ENCODE measurements around the gene RSAD1. TPM values are rescaled to one million over a fixed set of nuclear protein-coding genes. Genes with fewer than 3 reads are reported as not detected.
A peak's percentile ranks its signal among the peaks of the same experiment; 100 is the strongest.

RSAD1 gene
- total RNA-seq, 1 experiment from 2014 or later, result 93.9 TPM

GRCh38 chr17:50499270-50499669, 20.6 kb downstream of the RSAD1 start:
- Histone ChIP-seq H3K4me3 (ENCODE audit: low read depth, low read length) (no peak overlapping the region), H3K4me1 (peaks cover 12% of the 10 kb centered on the region), H3K27me3 (replicated peaks; ENCODE audit: control insufficient read depth, insufficient read depth, low read length) (no peaks in the 10 kb centered on the region), H3K36me3 (ENCODE audit: control insufficient read depth, insufficient read depth, low read length) (no peaks in the 10 kb centered on the region), H3K9me3 (no peaks in the 10 kb centered on the region)
- no peaks in the 10 kb centered on the region for H3K36me3 Mint-ChIP-seq (ENCODE audit: insufficient read depth, unreplicated experiment)
- intact Hi-C loops (cut with micrococcal nuclease; ENCODE audit: unreplicated experiment), result no loop called here
- no peak for TF ChIP-seq CTCF (IDR thresholded peaks at IDR 0.05; ENCODE audit: insufficient read depth in 1 of 2, low read depth in 1 of 2, low read length in 1 of 2, severe bottlenecking in 1 of 2, unreplicated experiment in 1 of 2)
- H3K9me3 Mint-ChIP-seq (ENCODE audit: unreplicated experiment), result no peaks in the 10 kb centered on the region
- no TSS peak for BruUV-seq (replicated peaks)
- POLR2A ChIA-PET, result no interaction called here
- CTCF ChIA-PET, result no interaction called here
- peaks cover 15% of the 10 kb centered on the region for H3K4me1 Mint-ChIP-seq (ENCODE audit: low read depth, unreplicated experiment)
- no peak overlapping the region for H3K4me3 Mint-ChIP-seq (ENCODE audit: unreplicated experiment)
- no peak for DNase-seq
- H3K27ac Mint-ChIP-seq (ENCODE audit: unreplicated experiment), result no peak overlapping the region
- H3K27me3 Mint-ChIP-seq (ENCODE audit: insufficient read depth, unreplicated experiment), result no peaks in the 10 kb centered on the region

GRCh38 chr17:50499721-50500120, 21.1 kb downstream of the RSAD1 start:
- CTCF ChIA-PET, result no interaction called here
- no peak overlapping the region for H3K4me3 Mint-ChIP-seq (ENCODE audit: unreplicated experiment)
- intact Hi-C loops (cut with micrococcal nuclease; ENCODE audit: unreplicated experiment), result no loop called here
- no peak for DNase-seq
- no TSS peak for BruUV-seq (replicated peaks)
- H3K4me1 Mint-ChIP-seq (ENCODE audit: low read depth, unreplicated experiment), result peaks cover 15% of the 10 kb centered on the region
- Histone ChIP-seq H3K36me3 (ENCODE audit: control insufficient read depth, insufficient read depth, low read length) (no peaks in the 10 kb centered on the region), H3K27me3 (replicated peaks; ENCODE audit: control insufficient read depth, insufficient read depth, low read length) (no peaks in the 10 kb centered on the region), H3K4me1 (peaks cover 12% of the 10 kb centered on the region), H3K9me3 (no peaks in the 10 kb centered on the region), H3K4me3 (ENCODE audit: low read depth, low read length) (no peak overlapping the region)
- POLR2A ChIA-PET, result no interaction called here
- TF ChIP-seq CTCF (IDR thresholded peaks at IDR 0.05; ENCODE audit: insufficient read depth in 1 of 2, low read depth in 1 of 2, low read length in 1 of 2, severe bottlenecking in 1 of 2, unreplicated experiment in 1 of 2), result no peak
- H3K27ac Mint-ChIP-seq (ENCODE audit: unreplicated experiment), result no peak overlapping the region
- H3K36me3 Mint-ChIP-seq (ENCODE audit: insufficient read depth, unreplicated experiment), result no peaks in the 10 kb centered on the region
- no peaks in the 10 kb centered on the region for H3K9me3 Mint-ChIP-seq (ENCODE audit: unreplicated experiment)
- H3K27me3 Mint-ChIP-seq (ENCODE audit: insufficient read depth, unreplicated experiment), result no peaks in the 10 kb centered on the region

- H3K36me3 Mint-ChIP-seq (ENCODE audit: insufficient read depth, unreplicated experiment), result no peaks in the 10 kb centered on the region
- H3K9me3 Mint-ChIP-seq (ENCODE audit: unreplicated experiment), result no peaks in the 10 kb centered on the region
- no peak overlapping the region for H3K4me3 ChIP-seq (ENCODE audit: low read depth, low read length)
- H3K27ac Mint-ChIP-seq (ENCODE audit: unreplicated experiment), result no peak overlapping the region
- no peaks in the 10 kb centered on the region for H3K36me3 ChIP-seq (ENCODE audit: control insufficient read depth, insufficient read depth, low read length)
- DNase-seq, result peak in 1 of 2 experiments; percentile 71
- no peak overlapping the region for H3K4me3 Mint-ChIP-seq (ENCODE audit: unreplicated experiment)
- intact Hi-C loops (cut with micrococcal nuclease; ENCODE audit: unreplicated experiment), result loop anchor here (1.0 kb wide), 1 partner anchor 19 kb away; no protein-coding TSS in a partner anchor
- H3K9me3 ChIP-seq, result no peaks in the 10 kb centered on the region
- BruUV-seq (replicated peaks), result no TSS peak
- peaks cover 19% of the 10 kb centered on the region for H3K4me1 ChIP-seq
- H3K27me3 ChIP-seq (replicated peaks; ENCODE audit: control insufficient read depth, insufficient read depth, low read length), result no peaks in the 10 kb centered on the region
- peak; percentile 75 to 81 for TF ChIP-seq CTCF (IDR thresholded peaks at IDR 0.05; ENCODE audit: insufficient read depth in 1 of 2, low read depth in 1 of 2, low read length in 1 of 2, severe bottlenecking in 1 of 2, unreplicated experiment in 1 of 2)
- ChIA-PET CTCF (interaction anchor here (0.5 to 2.4 kb wide), 20 partner anchors 8 to 561 kb away, joined by 3 to 22 read pairs (median 4); partner anchors contain the start of gene LRRC59), POLR2A (interaction anchor here (0.6 to 1.0 kb wide), 6 partner anchors 12 to 139 kb away, joined by 3 to 4 read pairs (median 3); no protein-coding TSS in a partner anchor)
- H3K4me1 Mint-ChIP-seq (ENCODE audit: low read depth, unreplicated experiment), result peaks cover 15% of the 10 kb centered on the region
- H3K27me3 Mint-ChIP-seq (ENCODE audit: insufficient read depth, unreplicated experiment), result no peaks in the 10 kb centered on the region
Measured at GRCh38 chr17:50501054-50501453, 22.4 kb downstream of the RSAD1 start.

Measured in Caco-2 (cell line).